GF-D8 (cell line): ENCODE results near the gene CDS2.

Experiments
- DNase-seq: peaks from one replicate; lab custom pipeline; 2025; lab: John Stamatoyannopoulos, UW

CDS2 gene

GRCh38 chr20:5181958-5182357 lies 55.1 kb downstream of the CDS2 start:
- no peak for DNase-seq

DNA sequence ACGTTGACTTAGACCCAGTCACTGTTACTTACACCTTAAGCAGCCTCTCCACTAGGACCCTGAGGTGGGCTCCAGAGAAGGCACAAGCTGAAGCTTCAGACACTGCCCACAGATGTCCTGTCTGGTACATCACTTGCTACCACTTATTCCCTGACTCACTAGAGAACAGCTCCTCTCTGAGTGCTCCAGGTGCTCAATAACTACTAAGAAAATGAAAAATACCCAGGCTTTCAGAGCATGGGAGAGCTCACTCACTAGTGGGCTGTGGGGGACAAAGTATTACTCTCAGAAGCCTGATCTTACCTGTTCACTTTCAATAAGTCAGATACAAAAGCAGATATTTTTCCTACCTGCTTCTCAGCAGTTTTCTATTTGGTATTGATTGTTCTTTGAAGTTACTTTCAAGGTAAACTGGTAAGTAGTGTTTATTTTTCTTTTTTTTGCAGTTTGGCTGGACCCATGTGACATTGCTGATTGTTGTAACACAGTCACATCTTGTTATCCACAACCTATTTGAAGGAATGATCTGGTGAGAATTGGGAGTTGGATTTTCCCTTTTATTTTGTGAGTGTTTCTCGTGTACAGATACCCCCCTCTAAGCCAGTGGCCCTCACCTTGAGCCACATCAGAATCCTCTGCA lies 55.9 kb downstream of the CDS2 start:
- no peak for DNase-seq

DNA sequence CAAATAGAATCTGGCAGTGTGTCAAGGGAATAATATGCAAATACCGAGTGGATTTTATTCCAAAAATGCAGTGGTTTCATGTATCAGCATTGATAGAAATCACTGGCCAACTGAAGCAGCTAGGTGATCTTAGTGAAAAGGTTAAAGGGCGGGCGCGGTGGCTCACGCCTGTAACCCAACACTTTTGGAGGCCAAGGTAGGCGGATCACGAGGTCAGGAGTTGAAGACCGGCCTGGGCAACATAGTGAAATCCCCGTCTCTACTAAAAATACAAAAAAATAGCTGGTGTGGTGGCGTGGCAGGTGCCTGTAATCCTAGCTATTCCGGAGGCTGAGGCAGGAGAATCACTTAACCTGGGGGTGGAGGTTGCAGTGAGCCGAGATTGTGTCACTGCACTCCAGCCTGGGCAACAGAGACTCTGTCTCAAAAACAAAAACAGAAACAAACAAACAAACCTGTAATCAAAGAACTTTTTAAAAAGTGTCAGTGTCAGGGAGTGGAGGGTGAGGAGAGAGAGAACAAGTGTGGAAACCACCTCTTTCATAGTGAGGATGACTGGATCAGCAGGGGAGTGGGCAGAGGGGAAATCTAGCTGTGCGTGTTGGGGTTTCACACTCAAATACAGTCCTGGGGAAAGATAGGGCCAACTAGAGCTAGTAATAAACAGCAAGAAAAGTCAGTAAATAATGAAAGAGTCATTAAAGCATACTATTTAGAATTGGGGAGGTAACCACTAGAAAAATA lies 57.1 kb downstream of the CDS2 start:
- no peak for DNase-seq

DNA sequence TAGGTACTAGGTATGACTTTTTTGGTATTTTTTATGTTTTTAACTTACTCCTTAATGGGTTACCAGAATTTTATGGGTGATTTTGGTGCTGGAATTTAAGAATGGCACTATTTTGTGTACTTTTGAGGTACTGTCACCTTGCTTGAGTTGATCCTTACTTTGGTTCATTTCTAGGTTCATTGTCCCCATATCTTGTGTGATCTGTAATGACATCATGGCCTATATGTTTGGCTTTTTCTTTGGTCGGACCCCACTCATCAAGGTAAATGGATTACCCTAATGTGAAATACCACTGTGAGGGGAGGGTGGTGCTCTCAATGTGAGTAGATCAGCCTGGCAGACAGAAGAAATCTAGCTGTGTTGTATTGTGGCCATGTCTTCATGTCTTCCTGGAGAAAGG lies 57.9 kb downstream of the CDS2 start:
- DNase-seq: no peak

- no peak for DNase-seq
Measured at GRCh38 chr20:5187122-5187521, 60.3 kb downstream of the CDS2 start.

GRCh38 chr20:5188736-5189135 lies 61.9 kb downstream of the CDS2 start:
- DNase-seq: no peak

DNA sequence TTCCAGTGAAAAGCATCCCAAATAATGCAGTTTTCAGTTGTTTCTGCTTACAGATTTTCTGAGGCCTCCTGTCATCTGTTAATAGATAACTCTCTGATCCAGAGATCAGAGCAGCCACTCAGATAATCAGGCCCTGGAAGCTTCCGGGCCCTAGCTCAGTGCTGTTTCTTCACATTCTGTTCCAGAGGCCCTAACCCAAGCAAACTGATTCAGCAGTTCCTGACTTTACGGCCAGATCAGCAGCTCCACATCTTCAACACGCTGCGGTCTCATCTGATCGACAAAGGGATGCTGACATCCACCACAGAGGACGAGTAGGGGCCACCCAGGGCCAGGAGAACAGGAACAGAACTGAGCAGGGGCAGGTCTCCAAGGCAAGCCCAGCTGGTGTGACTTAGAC lies 63.1 kb downstream of the CDS2 start:
- no peak for DNase-seq

GRCh38 chr20:5190444-5190843 lies 63.6 kb downstream of the CDS2 start:
- DNase-seq: no peak

- DNase-seq: peak; percentile 47
Measured at GRCh38 chr20:5191829-5192569, 65.2 kb downstream of the CDS2 start.

- no peak for DNase-seq
Measured at GRCh38 chr20:5192570-5193431, 66.0 kb downstream of the CDS2 start.

DNA sequence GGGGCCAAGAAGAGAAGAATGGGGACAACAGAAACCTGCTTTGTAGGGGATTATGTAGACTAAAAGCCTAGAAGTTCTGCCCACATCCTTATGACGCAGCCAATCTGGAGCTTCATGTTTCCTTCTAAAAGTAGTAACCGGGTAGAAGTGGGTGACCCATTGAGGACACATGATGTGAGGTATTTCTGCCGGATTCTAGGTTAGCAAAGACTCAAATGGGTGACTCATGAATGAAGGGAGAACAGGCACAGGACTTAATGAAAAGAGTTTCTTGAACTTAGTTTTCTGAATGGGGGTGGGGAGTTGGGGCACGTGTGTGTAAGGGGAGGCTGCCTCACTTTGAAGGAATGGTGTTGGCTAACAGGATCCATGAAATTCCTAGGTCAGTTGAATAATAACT lies 68.8 kb downstream of the CDS2 start:
- DNase-seq: no peak

GRCh38 chr20:5196149-5196548 lies 69.3 kb downstream of the CDS2 start:
- no peak for DNase-seq

GRCh38 chr20:5197270-5197827 lies 70.5 kb downstream of the CDS2 start:
- no peak for DNase-seq

DNA sequence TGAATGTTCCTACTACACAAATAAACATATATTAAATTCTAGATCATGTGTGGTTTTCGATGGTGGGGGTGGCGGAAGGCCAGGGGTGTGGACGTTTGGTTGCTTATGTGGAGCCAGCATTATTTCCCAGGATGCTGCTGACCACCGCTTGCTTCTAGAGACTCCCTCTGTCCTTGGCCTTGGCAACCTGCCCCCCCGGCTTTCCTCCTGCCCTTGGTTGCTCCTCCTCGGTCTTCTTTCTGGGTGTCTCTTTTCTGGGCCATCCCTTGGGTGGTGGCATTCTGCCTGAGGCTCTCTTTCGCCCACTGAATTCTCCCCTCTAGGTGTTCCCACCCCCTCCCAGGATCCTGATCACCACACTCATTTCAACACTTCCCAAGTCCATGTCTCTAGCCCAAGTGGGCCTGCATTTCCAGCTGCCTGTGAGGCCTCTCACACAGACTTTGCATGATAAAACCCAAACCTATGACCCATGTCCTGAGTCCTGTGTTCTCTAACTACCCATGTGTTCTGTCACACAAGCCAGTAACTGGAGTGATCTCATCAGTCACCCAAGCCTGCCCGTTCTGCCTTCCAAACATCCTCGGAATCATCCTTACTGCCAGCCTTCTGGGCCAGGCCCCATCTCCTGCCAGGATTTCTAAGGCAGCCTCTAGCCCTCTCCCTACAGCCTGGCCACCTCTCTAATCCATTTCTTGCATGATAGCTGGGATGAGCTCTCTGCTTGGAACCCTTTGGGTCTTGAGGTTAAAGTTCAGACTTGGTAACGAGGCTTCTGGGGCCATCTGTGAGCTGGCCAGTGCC lies 71.2 kb downstream of the CDS2 start:
- DNase-seq: no peak

- no peak for DNase-seq
Measured at GRCh38 chr20:5198651-5198924, 71.8 kb downstream of the CDS2 start.

GRCh38 chr20:5203380-5203779 lies 76.6 kb downstream of the CDS2 start:
- DNase-seq: no peak

DNA sequence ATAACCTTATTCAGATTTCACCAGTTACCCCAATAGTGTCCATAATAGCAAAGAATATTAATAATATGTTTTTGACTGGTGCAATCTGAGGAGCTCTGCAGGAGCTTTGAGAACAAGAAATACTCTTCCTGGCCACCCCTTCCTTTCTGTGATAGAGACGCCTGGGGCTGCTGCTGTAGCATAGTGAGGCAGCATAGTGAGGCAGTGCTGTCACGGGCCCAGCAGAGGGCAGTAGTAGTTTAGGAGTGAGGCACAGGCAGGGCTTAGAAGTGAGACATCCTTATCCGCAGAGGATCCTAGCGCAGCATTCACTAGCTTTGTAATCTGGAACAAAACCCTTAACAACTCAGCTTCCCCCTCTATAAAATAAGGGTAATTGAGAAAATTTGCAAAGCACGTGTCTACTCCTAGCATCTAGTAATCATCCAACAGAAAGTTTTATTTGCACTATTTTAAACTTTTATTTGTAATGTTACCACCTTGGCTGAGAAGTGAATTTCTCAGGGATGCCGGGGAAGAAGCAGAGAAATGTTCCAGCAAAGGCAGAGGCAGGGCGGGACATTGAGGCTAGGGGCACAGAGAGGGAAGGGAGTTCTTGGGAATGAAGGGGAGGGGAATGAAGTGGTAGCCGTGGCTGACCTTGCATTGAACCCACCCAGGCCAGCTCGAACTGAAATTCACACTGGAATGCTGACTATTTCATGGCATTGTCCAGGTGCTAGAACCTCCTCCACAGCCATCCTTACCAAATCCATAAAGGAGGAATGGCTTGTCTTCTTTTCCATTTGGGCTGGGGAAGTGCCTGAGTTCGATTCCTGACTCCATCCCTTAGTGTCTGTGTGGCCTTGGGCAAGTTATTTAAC lies 78.8 kb downstream of the CDS2 start:
- peak; percentile 9 for DNase-seq

GRCh38 chr20:5207138-5207537 lies 80.3 kb downstream of the CDS2 start:
- DNase-seq: no peak

DNA sequence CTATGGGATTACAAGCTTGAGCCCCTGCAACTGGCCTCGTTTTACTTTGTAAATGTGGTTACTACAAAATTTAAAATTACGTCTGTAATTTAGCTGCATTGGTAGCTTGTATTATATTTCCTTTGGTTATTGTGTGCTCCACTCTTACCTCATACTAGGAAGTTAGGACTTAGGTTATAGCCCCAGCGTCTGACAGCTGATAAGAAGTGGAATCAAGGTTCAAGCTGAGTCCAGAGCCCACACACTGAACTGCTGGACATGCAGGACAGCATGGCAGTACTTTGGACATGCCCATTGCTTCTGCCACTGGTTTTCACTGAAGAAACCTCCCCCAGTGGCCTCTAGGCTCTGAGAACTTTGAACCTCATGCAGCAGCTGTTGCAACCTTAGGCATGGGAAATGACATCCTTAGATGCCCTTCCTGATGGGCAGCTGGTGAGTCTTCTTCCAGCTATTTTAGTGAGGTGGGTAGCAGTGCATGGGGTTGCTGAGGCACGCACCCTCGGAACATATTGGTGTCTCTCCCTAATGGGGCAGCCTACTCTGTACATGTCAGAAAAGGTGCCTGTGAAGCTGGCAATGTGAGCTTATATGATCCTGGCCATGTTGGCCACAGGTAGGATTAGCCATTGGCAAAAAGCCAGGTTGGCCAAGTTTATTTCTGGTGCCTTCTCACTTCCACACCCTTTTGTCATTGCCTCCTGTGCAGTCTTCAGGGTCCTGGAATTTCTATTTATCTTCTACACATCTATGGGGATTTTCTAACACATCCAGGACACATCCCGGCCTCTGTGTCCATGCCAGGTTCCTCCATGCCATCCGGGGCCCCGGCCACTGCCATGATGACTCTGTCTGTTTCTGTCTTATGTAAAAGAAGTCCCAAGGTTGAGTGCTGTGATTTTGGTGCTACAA lies 85.3 kb downstream of the CDS2 start:
- DNase-seq: no peak
